HL-60 (cell line): Measurements from ENCODE around the gene CCDC187.

Source experiments
- POLR2AphosphoS5 ChIP-seq: IDR thresholded peaks from 2 replicates; pipeline ENCODE4 v1.6.1; 2012; ENCODE audit warnings: low read depth
- TF ChIP-seq, protein P1 (sequence below): IDR thresholded peaks from one replicate; pipeline ENCODE4 v1.5.1; 2011; ENCODE audit warnings: low read length, control low read depth, inconsistent platforms; ENCODE audit not compliant: insufficient read depth

DNA sequence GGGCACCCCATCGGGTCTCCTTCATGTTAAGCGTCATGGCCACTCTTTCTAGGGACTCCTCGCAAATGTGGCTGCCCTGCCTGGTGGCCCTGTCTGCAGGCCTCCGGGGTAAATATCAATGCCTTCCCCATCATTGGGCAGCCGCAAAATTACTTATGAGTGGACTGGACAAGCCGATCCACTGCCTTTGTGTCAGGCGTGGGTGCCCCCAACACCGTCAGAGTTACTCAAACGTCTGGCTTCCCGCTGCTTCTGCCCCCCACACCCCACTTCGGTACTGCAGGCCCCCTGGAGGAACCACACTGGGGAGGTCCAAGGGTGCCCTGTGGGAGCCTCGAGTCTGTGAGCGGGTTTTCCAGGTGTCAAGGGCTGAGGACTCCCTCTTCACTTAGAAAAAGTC, 102.7 kb downstream of the CCDC187 start:
- TF ChIP-seq, protein P1, sequence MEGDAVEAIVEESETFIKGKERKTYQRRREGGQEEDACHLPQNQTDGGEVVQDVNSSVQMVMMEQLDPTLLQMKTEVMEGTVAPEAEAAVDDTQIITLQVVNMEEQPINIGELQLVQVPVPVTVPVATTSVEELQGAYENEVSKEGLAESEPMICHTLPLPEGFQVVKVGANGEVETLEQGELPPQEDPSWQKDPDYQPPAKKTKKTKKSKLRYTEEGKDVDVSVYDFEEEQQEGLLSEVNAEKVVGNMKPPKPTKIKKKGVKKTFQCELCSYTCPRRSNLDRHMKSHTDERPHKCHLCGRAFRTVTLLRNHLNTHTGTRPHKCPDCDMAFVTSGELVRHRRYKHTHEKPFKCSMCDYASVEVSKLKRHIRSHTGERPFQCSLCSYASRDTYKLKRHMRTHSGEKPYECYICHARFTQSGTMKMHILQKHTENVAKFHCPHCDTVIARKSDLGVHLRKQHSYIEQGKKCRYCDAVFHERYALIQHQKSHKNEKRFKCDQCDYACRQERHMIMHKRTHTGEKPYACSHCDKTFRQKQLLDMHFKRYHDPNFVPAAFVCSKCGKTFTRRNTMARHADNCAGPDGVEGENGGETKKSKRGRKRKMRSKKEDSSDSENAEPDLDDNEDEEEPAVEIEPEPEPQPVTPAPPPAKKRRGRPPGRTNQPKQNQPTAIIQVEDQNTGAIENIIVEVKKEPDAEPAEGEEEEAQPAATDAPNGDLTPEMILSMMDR: no peak
- no peak for TF ChIP-seq POLR2AphosphoS5
